ENCODE measurements around the gene OR7D4. TPM values are rescaled to one million over a fixed set of nuclear protein-coding genes. Genes with fewer than 3 reads are reported as not detected.
"Not testable (repeated sequence)": the region's sequence is repeated elsewhere in the genome, so short reads cannot be mapped to it uniquely, and the experiment has no call there.

The OR7D4 gene
- not detected in 2 replicates for total RNA-seq (2014; rRNA removed; shearing (Covaris generic))
- not detected in 2 replicates for polyA plus RNA-seq (2014; cell fraction: nucleus; rRNA removed)

- DNase-seq (ENCODE audit: extremely low read depth, low read depth): no peak
These were observed at the start of gene OR7D4 for GRCh38 chr19:9219489-9219888. Gene OR7D4 (minus strand): TSS chr19:9219589. CDS start chr19:9214837, 4,752 bp downstream.

DNA sequence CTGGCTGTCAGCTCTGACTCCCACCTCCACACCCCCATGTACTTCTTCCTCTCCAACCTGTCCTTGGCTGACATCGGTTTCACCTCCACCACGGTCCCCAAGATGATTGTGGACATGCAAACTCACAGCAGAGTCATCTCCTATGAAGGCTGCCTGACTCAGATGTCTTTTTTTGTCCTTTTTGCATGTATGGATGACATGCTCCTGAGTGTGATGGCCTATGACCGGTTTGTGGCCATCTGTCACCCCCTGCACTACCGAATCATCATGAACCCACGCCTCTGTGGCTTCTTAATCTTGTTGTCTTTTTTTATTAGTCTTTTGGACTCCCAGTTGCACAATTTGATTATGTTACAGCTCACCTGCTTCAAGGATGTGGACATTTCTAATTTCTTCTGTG, 31.8 kb upstream of the OR7D4 start:
- DNase-seq (ENCODE audit: extremely low read depth, low read depth): no peak

GRCh38 chr19:9250630-9251029, 31.2 kb upstream of the OR7D4 start, which contains the start of gene OR7E24:
Gene OR7E24 (plus strand): TSS chr19:9250930. CDS start chr19:9251044, 114 bp downstream.
- no peak for DNase-seq (ENCODE audit: extremely low read depth, low read depth)

- DNase-seq (ENCODE audit: extremely low read depth, low read depth): peak; percentile 20
These were observed 13.8 kb downstream of the OR7D4 start for GRCh38 chr19:9205501-9206113.

DNA sequence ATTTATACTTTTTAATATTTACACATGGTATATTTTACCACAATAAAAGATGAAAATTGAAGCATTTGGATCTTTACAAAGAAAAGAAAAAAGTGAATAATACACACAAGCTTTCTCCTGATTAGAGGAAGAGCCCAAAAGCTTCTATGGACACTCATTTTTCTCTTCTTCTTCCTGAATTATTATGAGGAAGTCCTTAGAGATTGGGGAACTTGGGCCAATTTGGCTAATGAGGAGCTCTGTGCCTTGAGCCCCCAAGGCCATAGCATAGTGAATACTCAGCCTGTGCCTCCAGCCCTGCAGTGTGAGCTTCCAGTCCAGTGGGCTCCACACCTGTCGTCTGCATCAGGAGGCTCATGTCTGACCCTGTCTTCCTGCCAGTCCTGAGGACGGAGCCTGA, 21.3 kb downstream of the OR7D4 start:
- not testable (repeated sequence) for DNase-seq (ENCODE audit: extremely low read depth, low read depth)

DNA sequence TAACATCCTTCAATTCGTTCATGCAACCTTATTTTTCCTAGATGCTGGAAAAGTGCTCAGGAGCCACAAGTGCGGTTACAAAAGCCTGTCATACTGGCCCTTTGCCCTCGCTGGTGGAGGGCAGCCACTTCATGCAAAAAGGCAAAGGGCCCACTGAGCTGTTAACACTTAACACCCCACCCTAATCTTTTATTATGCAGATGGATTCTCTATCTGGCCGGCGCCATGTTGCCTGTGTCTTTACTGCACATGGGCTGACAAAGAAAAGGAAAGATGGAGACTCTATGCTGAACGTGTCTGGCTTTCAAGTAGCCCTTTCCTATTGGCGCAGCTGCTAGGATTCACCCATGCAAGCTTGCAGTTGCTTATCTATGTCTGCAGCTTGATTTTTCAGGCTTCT, 29.9 kb downstream of the OR7D4 start:
- no peak for DNase-seq (ENCODE audit: extremely low read depth, low read depth)

- no peak for DNase-seq (ENCODE audit: extremely low read depth, low read depth)
These were observed 32.2 kb downstream of the OR7D4 start for GRCh38 chr19:9187191-9187590.

GRCh38 chr19:9183000-9183399, 36.4 kb downstream of the OR7D4 start:
- DNase-seq (ENCODE audit: extremely low read depth, low read depth): no peak

- DNase-seq (ENCODE audit: extremely low read depth, low read depth): no peak
These were observed 40.5 kb downstream of the OR7D4 start, which contains the start of gene OR7D2 for GRCh38 chr19:9178901-9179300. Gene OR7D2 (plus strand): TSS chr19:9178979. CDS start chr19:9185782, 6,803 bp downstream.

GRCh38 chr19:9175326-9175725, 44.1 kb downstream of the OR7D4 start:
- DNase-seq (ENCODE audit: extremely low read depth, low read depth): no peak

DNA sequence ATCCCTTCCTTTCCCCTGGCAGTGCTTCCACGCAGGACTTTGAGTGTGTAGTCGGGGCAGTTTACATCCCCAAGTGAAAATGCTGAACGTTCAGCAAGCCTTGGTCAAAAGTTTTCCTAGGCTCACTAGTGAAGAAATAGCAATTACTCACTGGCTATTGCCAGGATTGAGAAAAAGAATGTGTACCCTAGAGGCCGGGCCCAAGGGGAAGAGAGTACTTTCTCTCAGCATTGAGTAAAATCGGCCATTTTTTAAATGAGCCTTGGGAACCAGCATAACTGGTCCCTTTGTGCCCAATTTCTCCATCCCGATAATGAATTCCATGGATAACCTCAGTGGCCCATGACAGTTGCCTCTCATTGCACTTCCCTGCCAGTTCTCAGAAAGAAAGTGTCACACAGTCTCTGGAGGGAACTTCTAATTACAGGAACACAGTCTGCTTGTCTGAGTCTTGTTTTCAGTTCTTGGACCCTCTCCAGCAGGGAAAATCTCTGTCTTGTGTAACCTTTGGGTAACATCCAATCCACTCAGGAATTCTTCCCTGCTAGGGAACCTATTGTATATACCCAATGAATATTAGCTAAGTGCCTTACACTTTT, 47.9 kb downstream of the OR7D4 start:
- no peak for DNase-seq (ENCODE audit: extremely low read depth, low read depth)

DNA sequence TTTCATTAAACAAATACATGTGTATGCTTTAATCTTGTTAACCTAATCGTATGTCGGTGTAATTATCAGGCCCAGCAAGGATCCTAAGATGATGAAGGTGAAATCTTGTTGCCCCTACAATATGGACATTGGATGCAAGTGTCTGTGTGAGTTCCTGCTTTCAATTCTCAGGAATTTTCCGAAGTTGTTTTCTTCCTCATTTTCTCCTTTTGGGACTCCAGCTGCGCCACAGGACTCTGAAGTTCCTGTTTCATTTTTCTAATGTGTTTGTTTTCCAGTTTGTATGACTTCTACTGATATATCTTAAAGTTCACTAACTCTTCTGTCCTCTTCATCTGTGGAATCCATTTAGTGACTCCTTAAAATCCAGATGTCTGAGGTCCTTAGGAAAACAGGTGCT, 52.5 kb downstream of the OR7D4 start:
- DNase-seq (ENCODE audit: extremely low read depth, low read depth): no peak

DNA sequence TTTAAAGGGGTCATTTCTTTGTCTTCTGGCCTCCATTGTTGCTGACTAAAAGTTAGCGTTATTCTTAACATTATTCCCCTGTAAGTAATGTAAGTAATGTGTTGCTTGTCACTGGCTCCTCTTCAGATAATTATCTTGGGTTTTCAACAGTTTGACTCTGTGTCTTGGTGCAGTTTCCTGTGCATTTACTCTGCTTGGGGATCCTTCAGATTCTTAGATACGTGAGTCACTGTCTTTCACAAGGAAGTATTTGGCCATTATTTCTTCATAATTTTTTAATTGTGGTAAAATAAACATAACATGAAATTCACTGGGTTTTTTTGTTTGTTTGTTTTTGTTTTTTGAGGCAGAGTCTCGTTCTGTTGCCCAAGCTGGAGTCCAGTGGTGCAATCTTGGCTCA, 54.1 kb downstream of the OR7D4 start:
- DNase-seq (ENCODE audit: extremely low read depth, low read depth): no peak

DNA sequence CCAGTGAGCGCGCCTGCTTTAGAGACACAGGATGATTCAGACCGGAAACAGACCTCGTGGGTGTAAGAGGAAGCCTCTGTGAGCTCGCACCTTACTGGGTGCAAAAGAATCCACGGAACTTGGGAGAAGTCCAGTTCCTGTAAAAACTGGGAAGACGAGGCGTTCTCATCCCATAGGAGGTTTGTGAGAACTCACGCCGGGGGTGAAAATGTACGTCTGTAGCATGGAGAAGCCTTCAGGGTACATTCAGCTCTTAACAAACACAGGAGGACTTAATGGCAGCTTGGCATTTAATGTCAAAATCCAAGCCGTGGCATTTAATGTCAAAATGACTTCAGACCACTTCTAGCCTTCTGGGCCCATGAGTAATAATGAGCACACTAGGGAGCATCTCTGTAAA, 58.0 kb downstream of the OR7D4 start:
- DNase-seq (ENCODE audit: extremely low read depth, low read depth): no peak

Other genes starting within 250 kb of the OR7D4 start
- gene MUC16, start 209.2 kb downstream of the OR7D4 start, total RNA-seq (2014; rRNA removed; shearing (Covaris generic)): under 0.01 TPM in 1 of 2 replicates, not detected in the other
- gene OR1M1, start 132.5 kb downstream of the OR7D4 start, total RNA-seq (2014; rRNA removed; shearing (Covaris generic)): not detected in 2 replicates
- gene OR7G2, start 112.1 kb downstream of the OR7D4 start, total RNA-seq (2014; rRNA removed; shearing (Covaris generic)): not detected in 2 replicates
- not detected in 2 replicates for gene OR7G1, start 103.8 kb downstream of the OR7D4 start, total RNA-seq (2014; rRNA removed; shearing (Covaris generic))
- gene OR7G3, start 92.6 kb downstream of the OR7D4 start, total RNA-seq (2014; rRNA removed; shearing (Covaris generic)): not detected in 2 replicates
- 18.8 and 21.6 TPM in 2 replicates for gene ZNF317, start 79.2 kb downstream of the OR7D4 start, total RNA-seq (2014; rRNA removed; shearing (Covaris generic))
- 0.05 TPM in 1 of 2 replicates, not detected in the other for gene OR7D2, start 40.6 kb downstream of the OR7D4 start, total RNA-seq (2014; rRNA removed; shearing (Covaris generic))
- gene OR7E24, start 31.3 kb upstream of the OR7D4 start, total RNA-seq (2014; rRNA removed; shearing (Covaris generic)): not detected in 2 replicates
- gene ZNF699, start 90.2 kb upstream of the OR7D4 start, total RNA-seq (2014; rRNA removed; shearing (Covaris generic)): 6.0 and 6.9 TPM in 2 replicates
- gene ZNF559, start 104.6 kb upstream of the OR7D4 start, total RNA-seq (2014; rRNA removed; shearing (Covaris generic)): 18.6 and 23.7 TPM in 2 replicates
- gene ZNF177, start 143.4 kb upstream of the OR7D4 start, total RNA-seq (2014; rRNA removed; shearing (Covaris generic)): 3.7 and 5.7 TPM in 2 replicates
- 8.1 and 9.1 TPM in 2 replicates for gene ZNF266, start 216.0 kb upstream of the OR7D4 start, total RNA-seq (2014; rRNA removed; shearing (Covaris generic))